ENCODE measurements around the gene SCN8A. TPM values are rescaled to one million over a fixed set of nuclear protein-coding genes. Genes with fewer than 3 reads are reported as not detected.

The SCN8A gene
- polyA plus RNA-seq, 2 of the 4 experiments (the other 2 are of a cell fraction): 1.8 to 4.8 TPM

DNA sequence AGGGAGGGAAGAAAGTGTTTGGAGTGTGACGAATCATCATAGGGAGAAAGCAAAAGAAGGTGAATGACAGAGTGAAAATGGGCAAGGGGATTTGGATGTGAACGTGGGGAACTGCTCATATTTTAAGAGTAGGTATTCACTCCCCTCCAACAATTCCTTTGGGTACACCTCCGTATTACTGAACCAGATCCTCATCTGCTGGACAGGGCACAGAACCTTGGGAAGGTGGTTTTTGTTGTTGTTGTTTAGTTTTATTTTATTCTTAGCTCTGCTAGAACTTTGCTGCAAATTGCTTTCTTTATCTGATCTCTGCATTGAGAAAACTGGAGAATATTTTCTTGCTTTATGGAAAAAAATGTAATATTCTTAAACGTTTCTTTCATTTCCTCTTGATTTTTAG is 7.1 kb downstream of the SCN8A start:
- Histone ChIP-seq H3K4me2 (no peak overlapping the region), H3K4me1 (peaks cover 5% of the 10 kb centered on the region; the same call in 1 of the 3 replicates), H3K4me3 (no peak overlapping the region), H3K9me3 (no peaks in the 10 kb centered on the region), H3K27ac (no peak overlapping the region)
- ChIA-PET POLR2A (no interaction called here), CTCF (no interaction called here)
- ATAC-seq (no peak), DNase-seq (ENCODE audit: low read depth in 1 of 2, low spot score in 1 of 2) (no peak), FAIRE-seq (no peak)
- TF ChIP-seq JUN (IDR thresholded peaks at IDR 0.05): no peak
- no peak for TF ChIP-seq USF2 (IDR thresholded peaks at IDR 0.05)
- TF ChIP-seq HMGXB4 (CRISPR knock-in tag; IDR thresholded peaks at IDR 0.05; ENCODE audit: borderline replicate concordance): no peak
- no peak for TF ChIP-seq RARB (CRISPR knock-in tag; IDR thresholded peaks at IDR 0.05)
- TF ChIP-seq KDM5A (IDR thresholded peaks at IDR 0.05): no peak
- TF ChIP-seq MAZ (IDR thresholded peaks at IDR 0.05; ENCODE audit: borderline replicate concordance, low read depth, low read length): no peak
- TF ChIP-seq BCL3 (IDR thresholded peaks at IDR 0.05): no peak
- no peak for TF ChIP-seq GATA3 (IDR thresholded peaks at IDR 0.05; ENCODE audit: borderline replicate concordance)
- no peak for TF ChIP-seq HOXA7 (CRISPR knock-in tag; IDR thresholded peaks at IDR 0.05)
- no peak for TF ChIP-seq NFE2L2 (conservative IDR thresholded peaks at IDR 0.05; ENCODE audit: low read length)
- no peak for TF ChIP-seq CBX8 (IDR thresholded peaks at IDR 0.05)
- no peak for TF ChIP-seq EP300 (IDR thresholded peaks at IDR 0.05)
- TF ChIP-seq CHD4 (IDR thresholded peaks at IDR 0.05; ENCODE audit: borderline replicate concordance): no peak
- no peak for TF ChIP-seq NPAS2 (CRISPR knock-in tag; IDR thresholded peaks at IDR 0.05; ENCODE audit: borderline replicate concordance)
- TF ChIP-seq, protein P1, sequence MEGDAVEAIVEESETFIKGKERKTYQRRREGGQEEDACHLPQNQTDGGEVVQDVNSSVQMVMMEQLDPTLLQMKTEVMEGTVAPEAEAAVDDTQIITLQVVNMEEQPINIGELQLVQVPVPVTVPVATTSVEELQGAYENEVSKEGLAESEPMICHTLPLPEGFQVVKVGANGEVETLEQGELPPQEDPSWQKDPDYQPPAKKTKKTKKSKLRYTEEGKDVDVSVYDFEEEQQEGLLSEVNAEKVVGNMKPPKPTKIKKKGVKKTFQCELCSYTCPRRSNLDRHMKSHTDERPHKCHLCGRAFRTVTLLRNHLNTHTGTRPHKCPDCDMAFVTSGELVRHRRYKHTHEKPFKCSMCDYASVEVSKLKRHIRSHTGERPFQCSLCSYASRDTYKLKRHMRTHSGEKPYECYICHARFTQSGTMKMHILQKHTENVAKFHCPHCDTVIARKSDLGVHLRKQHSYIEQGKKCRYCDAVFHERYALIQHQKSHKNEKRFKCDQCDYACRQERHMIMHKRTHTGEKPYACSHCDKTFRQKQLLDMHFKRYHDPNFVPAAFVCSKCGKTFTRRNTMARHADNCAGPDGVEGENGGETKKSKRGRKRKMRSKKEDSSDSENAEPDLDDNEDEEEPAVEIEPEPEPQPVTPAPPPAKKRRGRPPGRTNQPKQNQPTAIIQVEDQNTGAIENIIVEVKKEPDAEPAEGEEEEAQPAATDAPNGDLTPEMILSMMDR (IDR thresholded peaks at IDR 0.05): no peak
- no peak for TF ChIP-seq TFCP2L1 (CRISPR knock-in tag; IDR thresholded peaks at IDR 0.05)
- TF ChIP-seq HOXB13 (CRISPR knock-in tag; IDR thresholded peaks at IDR 0.05; ENCODE audit: low read depth): no peak
- TF ChIP-seq SMC3 (IDR thresholded peaks at IDR 0.05): no peak
- TF ChIP-seq HDAC2 (IDR thresholded peaks at IDR 0.05): no peak
- WGBS (ENCODE audit: missing lambda C conversion rate): 68% methylated on average over 4 of the region's 4 CpGs

GRCh38 chr12:51600721-51601120 is 9.7 kb downstream of the SCN8A start:
- TF ChIP-seq NFE2L2 (conservative IDR thresholded peaks at IDR 0.05; ENCODE audit: low read length) (no peak), HOXB5 (CRISPR knock-in tag; IDR thresholded peaks at IDR 0.05) (no peak), ATOH8 (CRISPR knock-in tag; IDR thresholded peaks at IDR 0.05; ENCODE audit: low read depth) (no peak), RFX5 (IDR thresholded peaks at IDR 0.05) (no peak), KDM5A (IDR thresholded peaks at IDR 0.05) (no peak), ZNF302 (CRISPR knock-in tag; IDR thresholded peaks at IDR 0.05) (no peak)
- TF ChIP-seq, protein P2, sequence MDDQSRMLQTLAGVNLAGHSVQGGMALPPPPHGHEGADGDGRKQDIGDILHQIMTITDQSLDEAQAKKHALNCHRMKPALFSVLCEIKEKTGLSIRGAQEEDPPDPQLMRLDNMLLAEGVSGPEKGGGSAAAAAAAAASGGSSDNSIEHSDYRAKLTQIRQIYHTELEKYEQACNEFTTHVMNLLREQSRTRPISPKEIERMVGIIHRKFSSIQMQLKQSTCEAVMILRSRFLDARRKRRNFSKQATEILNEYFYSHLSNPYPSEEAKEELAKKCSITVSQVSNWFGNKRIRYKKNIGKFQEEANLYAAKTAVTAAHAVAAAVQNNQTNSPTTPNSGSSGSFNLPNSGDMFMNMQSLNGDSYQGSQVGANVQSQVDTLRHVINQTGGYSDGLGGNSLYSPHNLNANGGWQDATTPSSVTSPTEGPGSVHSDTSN (IDR thresholded peaks at IDR 0.05): no peak
- H3K4me1 ChIP-seq: peaks cover 5% of the 10 kb centered on the region; the same call in 1 of the 3 replicates
- no peak overlapping the region for H3K27ac ChIP-seq
- ChIA-PET CTCF (no interaction called here), POLR2A (no interaction called here)
- FAIRE-seq (no peak), DNase-seq (ENCODE audit: low read depth in 1 of 2, low spot score in 1 of 2) (no peak), ATAC-seq (no peak)
- H3K9me3 ChIP-seq: no peaks in the 10 kb centered on the region
- H3K4me3 ChIP-seq: no peak overlapping the region
- 66% methylated on average over 1 of the region's 1 CpG for WGBS (ENCODE audit: missing lambda C conversion rate)
- no peak overlapping the region for H3K4me2 ChIP-seq

All from A549 (cell line).